GM12874 (cell line): ENCODE results near the gene SNF8.

Source experiments
- CTCF ChIP-seq: IDR thresholded peaks from 2 replicates; pipeline ENCODE4 v1.5.1; 2011; ENCODE audit warnings: low read depth, mild to moderate bottlenecking, control low read depth, low read length, moderate library complexity; ENCODE audit not compliant: insufficient read depth

The SNF8 gene

GRCh38 chr17:48927978-48928745 lies 16.5 kb downstream of the SNF8 start:
- no peak for TF ChIP-seq CTCF

- no peak for TF ChIP-seq CTCF
Observed at GRCh38 chr17:48925991-48926342, 18.7 kb downstream of the SNF8 start.

GRCh38 chr17:48925251-48925990 lies 19.2 kb downstream of the SNF8 start:
- TF ChIP-seq CTCF: no peak

GRCh38 chr17:48915459-48916282 lies 29.0 kb downstream of the SNF8 start:
- no peak for TF ChIP-seq CTCF

GRCh38 chr17:48912476-48912875 lies 32.2 kb downstream of the SNF8 start:
- TF ChIP-seq CTCF: no peak

- no peak for TF ChIP-seq CTCF
Observed at GRCh38 chr17:48910370-48910769, 34.3 kb downstream of the SNF8 start.

- TF ChIP-seq CTCF: no peak
Observed at GRCh38 chr17:48909783-48910182, 34.9 kb downstream of the SNF8 start.
